NCI-H146 treated with DMSO at 0.1 percent for 48 hours (cell line): ENCODE results near the gene C20orf144.
"Not testable (repeated sequence)": the region's sequence is repeated elsewhere in the genome, so short reads cannot be mapped to it uniquely, and the experiment has no call there.

Experiments used
- DNase-seq: peaks from one replicate; lab custom pipeline; 2025; ENCODE audit not compliant: unreplicated experiment; lab: John Stamatoyannopoulos, UW

The C20orf144 gene

GRCh38 chr20:33693741-33694638, 31.9 kb downstream of the C20orf144 start:
- no peak for DNase-seq

- no peak for DNase-seq
Measured at GRCh38 chr20:33694639-33695012, 32.5 kb downstream of the C20orf144 start.

GRCh38 chr20:33696448-33696847, 34.3 kb downstream of the C20orf144 start:
- DNase-seq: no peak

GRCh38 chr20:33697129-33697528, 35.0 kb downstream of the C20orf144 start:
- DNase-seq: no peak

GRCh38 chr20:33698966-33699365, 36.8 kb downstream of the C20orf144 start:
- DNase-seq: not testable (repeated sequence)

- DNase-seq: not testable (repeated sequence)
Measured at GRCh38 chr20:33700696-33701441, 38.7 kb downstream of the C20orf144 start.

GRCh38 chr20:33701629-33702450, 39.7 kb downstream of the C20orf144 start:
- DNase-seq: no peak

GRCh38 chr20:33702861-33703260, 40.7 kb downstream of the C20orf144 start:
- DNase-seq: no peak

GRCh38 chr20:33703498-33704137, 41.5 kb downstream of the C20orf144 start:
- DNase-seq: no peak

GRCh38 chr20:33704197-33704924, 42.2 kb downstream of the C20orf144 start:
- no peak for DNase-seq

GRCh38 chr20:33707668-33708067, 45.5 kb downstream of the C20orf144 start:
- DNase-seq: no peak

GRCh38 chr20:33709398-33709797, 47.3 kb downstream of the C20orf144 start:
- DNase-seq: no peak

GRCh38 chr20:33709905-33710541, 47.9 kb downstream of the C20orf144 start:
- no peak for DNase-seq

GRCh38 chr20:33710681-33711445, 48.7 kb downstream of the C20orf144 start:
- no peak for DNase-seq

GRCh38 chr20:33711446-33711738, 49.3 kb downstream of the C20orf144 start:
- no peak for DNase-seq
